Heart left ventricle (tissue), 16 donors: ENCODE results near the gene DIAPH3. TPM values are rescaled to one million over a fixed set of nuclear protein-coding genes. Genes with fewer than 3 reads are reported as not detected.

Experiments used
- ATAC-seq, 4 donors: fragments of 200-7000 bp; cut with Tn5 transposase; one replicate each; pipeline ENCODE4 v1.9.1; 2020 to 2022; ENCODE audit warnings: moderate library complexity in 4 of 4, mild to moderate bottlenecking in 3 of 4, moderate number of reproducible peaks in 1 of 4
- DNase-seq, 5 donors: peaks; one replicate each; pipeline ENCODE4 v3.0.0-alpha.2; 2020
- H3K27ac ChIP-seq, 12 donors: fragments of 200-600 bp; sonication (generic) in 4 of 12; one replicate each; pipeline versions ENCODE4 v1.5.0 to v1.8.0; 2016 to 2022; ENCODE audit warnings: mild to moderate bottlenecking in 2 of 12
- H3K27me3 ChIP-seq, 9 donors: fragments of 200-600 bp; sonication (generic) in 2 of 9; one replicate each; pipeline versions ENCODE4 v1.5.1 to v1.8.0; 2016 to 2022; ENCODE audit warnings: mild to moderate bottlenecking in 3 of 9
- H3K36me3 ChIP-seq, 9 donors: fragments of 200-600 bp; sonication (generic) in 2 of 9; one replicate each; pipeline versions ENCODE4 v1.5.0 to v1.8.0; 2018 to 2022; ENCODE audit warnings: mild to moderate bottlenecking in 2 of 9
- H3K4me1 ChIP-seq, 12 donors: fragments of 200-600 bp; sonication (generic) in 4 of 12; one replicate each; pipeline versions ENCODE4 v1.5.0 to v1.8.0; 2016 to 2022; ENCODE audit warnings: mild to moderate bottlenecking in 3 of 12
- H3K4me3 ChIP-seq, 12 donors: fragments of 200-600 bp; sonication (generic) in 4 of 12; one replicate each; pipeline versions ENCODE4 v1.5.0 to v1.8.0; 2017 to 2022; ENCODE audit warnings: mild to moderate bottlenecking in 9 of 12, moderate library complexity in 4 of 12
- H3K9me3 ChIP-seq, 12 donors: fragments of 200-600 bp; sonication (generic) in 4 of 12; one replicate each; pipeline versions ENCODE4 v1.5.0 to v1.8.0; 2016 to 2022; ENCODE audit warnings: mild to moderate bottlenecking in 1 of 12
- CTCF ChIP-seq, 12 donors: fragments of 200-600 bp; sonication (generic) in 4 of 12; IDR thresholded peaks; one replicate each; pipeline versions ENCODE4 v1.5.0 to v1.8.0; 2018 to 2022; ENCODE audit warnings: antibody characterized with exemption in 12 of 12, mild to moderate bottlenecking in 5 of 12
- POLR2A ChIP-seq, 2 donors: fragments of 450-650 bp; IDR thresholded peaks; one replicate each; pipeline ENCODE4 v1.6.1; 2017; ENCODE audit warnings: antibody characterized with exemption in 2 of 2, mild to moderate bottlenecking in 2 of 2, moderate library complexity in 2 of 2
- WGBS, 4 donors: extraction: QIAGEN DNeasy Blood & Tissue Kit in 2 of 4; methylation state at CpG; one replicate each; pipeline versions ENCODE4 v1.1.5 to v1.1.7; 2013 to 2018; 5-methylcytosine and 5-hydroxymethylcytosine counted together
- intact Hi-C, 10 donors: fragments of 100-400 bp; cut with DNase I; formaldehyde crosslinking; loops; one replicate each; pipeline versions ENCODE4 v1.11.1 to v1.14.2; 2022
- polyA plus RNA-seq, 2 donors: library from polyadenylated mRNA; stranded (reverse); fragments of 200-250 nt; gene quantifications; one replicate each; pipeline ENCODE4 v1.2.3, GENCODE V29; 2013
- total RNA-seq, 9 donors: library from RNA; depleted of rRNA in 2 of 9; stranded (reverse); fragments of >200 nt in 2 of 9; fragmentation: NEBNext Ultra II Directional in 3 of 9; extraction: Animal tissue kit (Norgen Biotek cat#: 25700) in 3 of 9; gene quantifications; one replicate each; pipeline versions ENCODE4 v1.1.0 to v1.2.4, GENCODE V29; 2016 to 2023
- donor health status: ischemic (EF 13 %, LVEDD 7.1; RV severe dilation, severe dysfunction).
- donor health status: healthy with polysubstance abuse.
- donor health status: DM: no; HTN: yes; CAD: no.
- donor health status: DM: no; HTN: no; CAD: no.
- donor health status: ischemic (EF 25% LVEDD 6.9; RV normal size, moderate dysfunction).
- donor health status: ischemic (EF 25% LVEDD 5.7; RV mildly dilated, moderate dysfunction).
- donor health status: healthy.
- donor health status: DM: yes; HTN: yes; CAD: no.
- donor health status: ischemic (EF 35%, LVEDD 5.7; RV mildly dilated, moderate dysfunction).
- donor health status: nonischemic (EF 11% LVEDD 7.7; RV severe dilation, severe dysfunction).
- donor health status: DM: yes; HTN: yes; CAD: no.
- donor health status: PGD.
- donor health status: ischemic (EF 29% LVEDD 5.4; RV normal size, mild dysfunction).
- donor health status: nonischemic (EF 23%, LVEDD 6.1; RV moderate dilation, normal function).

Gene DIAPH3
- total and polyA plus RNA-seq, 11 donors, result 0.03 to 3.2 (median 0.19) TPM

GRCh38 chr13:59890054-59890453 is 273.7 kb downstream of the DIAPH3 start:
- H3K27me3 ChIP-seq, result no peaks in the 10 kb centered on the region
- WGBS, 4 donors, result 21 to 47% (median 42%) methylated on average over 1 of the region's 1 CpG

GRCh38 chr13:59888408-59888807 is 275.3 kb downstream of the DIAPH3 start:
- ATAC-seq (no peak), DNase-seq (no peak)
- H3K4me3 ChIP-seq, result no peak overlapping the region
- intact Hi-C loops, result no loop called here
- no peaks in the 10 kb centered on the region for H3K27me3 ChIP-seq
- H3K9me3 ChIP-seq, result no peaks in the 10 kb centered on the region
- no peaks in the 10 kb centered on the region for H3K36me3 ChIP-seq
- TF ChIP-seq POLR2A (IDR thresholded peaks at IDR 0.05) (no peak), CTCF (IDR thresholded peaks at IDR 0.05) (no peak)
- H3K27ac ChIP-seq, result no peak overlapping the region
- WGBS, 4 donors, result 95 to 99% (median 98%) methylated on average over 2 of the region's 2 CpGs
- H3K4me1 ChIP-seq, result no peaks in the 10 kb centered on the region

More at GRCh38 chr13:59890054-59890453, 273.7 kb downstream of the DIAPH3 start:
- Histone ChIP-seq H3K4me3 (no peak overlapping the region), H3K36me3 (no peaks in the 10 kb centered on the region), H3K4me1 (no peaks in the 10 kb centered on the region), H3K27ac (no peak overlapping the region), H3K9me3 (no peaks in the 10 kb centered on the region)
- DNase-seq, result no peak
- intact Hi-C loops, result no loop called here
- TF ChIP-seq CTCF (IDR thresholded peaks at IDR 0.05), result no peak
- TF ChIP-seq POLR2A (IDR thresholded peaks at IDR 0.05), result no peak
- ATAC-seq, result no peak

GRCh38 chr13:59885076-59885475 is 278.7 kb downstream of the DIAPH3 start:
- Histone ChIP-seq H3K4me3 (no peak overlapping the region), H3K9me3 (no peaks in the 10 kb centered on the region), H3K36me3 (no peaks in the 10 kb centered on the region), H3K27ac (no peak overlapping the region), H3K27me3 (no peaks in the 10 kb centered on the region), H3K4me1 (no peaks in the 10 kb centered on the region)
- intact Hi-C loops, result no loop called here
- DNase-seq (no peak), ATAC-seq (no peak)
- 59 to 73% (median 69%) methylated on average over 3 of the region's 3 CpGs for WGBS, 4 donors
- TF ChIP-seq CTCF (IDR thresholded peaks at IDR 0.05) (no peak), POLR2A (IDR thresholded peaks at IDR 0.05) (no peak)

GRCh38 chr13:59883885-59884284 is 279.8 kb downstream of the DIAPH3 start:
- Histone ChIP-seq H3K4me1 (no peaks in the 10 kb centered on the region), H3K9me3 (no peaks in the 10 kb centered on the region), H3K27me3 (no peaks in the 10 kb centered on the region), H3K36me3 (no peaks in the 10 kb centered on the region), H3K27ac (no peak overlapping the region), H3K4me3 (no peak overlapping the region)
- ATAC-seq (no peak), DNase-seq (no peak)
- WGBS, 4 donors, result 97 to 100% (median 99%) methylated on average over 5 of the region's 5 CpGs
- TF ChIP-seq CTCF (IDR thresholded peaks at IDR 0.05) (no peak), POLR2A (IDR thresholded peaks at IDR 0.05) (no peak)
- intact Hi-C loops, result no loop called here
